ENCODE measurements around the gene PAK5.

Gene PAK5

GRCh38 chr20:9807136-9807535, 31.7 kb downstream of the PAK5 start:
- TF ChIP-seq CTCF (IDR thresholded peaks at IDR 0.05; ENCODE audit: low read depth, low read length, missing control alignments), result no peak
- in situ Hi-C loops (cut with HindIII; ENCODE audit: low sequenced_read_pairs), result no loop called here
- no peak overlapping the region for H3K4me3 ChIP-seq (ENCODE audit: low read depth, low read length)
- DNase-seq (ENCODE audit: low read depth), result no peak

- DNase-seq (ENCODE audit: low read depth), result no peak
- H3K4me3 ChIP-seq (ENCODE audit: low read depth, low read length), result no peak overlapping the region
- TF ChIP-seq CTCF (IDR thresholded peaks at IDR 0.05; ENCODE audit: low read depth, low read length, missing control alignments), result no peak
- in situ Hi-C loops (cut with HindIII; ENCODE audit: low sequenced_read_pairs), result no loop called here
These were observed 38.5 kb downstream of the PAK5 start for GRCh38 chr20:9800421-9800820.

- no peak for TF ChIP-seq CTCF (IDR thresholded peaks at IDR 0.05; ENCODE audit: low read depth, low read length, missing control alignments)
- in situ Hi-C loops (cut with HindIII; ENCODE audit: low sequenced_read_pairs), result no loop called here
- no peak for DNase-seq (ENCODE audit: low read depth)
- H3K4me3 ChIP-seq (ENCODE audit: low read depth, low read length), result no peak overlapping the region
These were observed 44.0 kb downstream of the PAK5 start for GRCh38 chr20:9794831-9795230.

GRCh38 chr20:9792674-9793073, 46.2 kb downstream of the PAK5 start:
- no peak for TF ChIP-seq CTCF (IDR thresholded peaks at IDR 0.05; ENCODE audit: low read depth, low read length, missing control alignments)
- no peak for DNase-seq (ENCODE audit: low read depth)
- H3K4me3 ChIP-seq (ENCODE audit: low read depth, low read length), result no peak overlapping the region
- in situ Hi-C loops (cut with HindIII; ENCODE audit: low sequenced_read_pairs), result no loop called here

- no peak overlapping the region for H3K4me3 ChIP-seq (ENCODE audit: low read depth, low read length)
- TF ChIP-seq CTCF (IDR thresholded peaks at IDR 0.05; ENCODE audit: low read depth, low read length, missing control alignments), result no peak
- in situ Hi-C loops (cut with HindIII; ENCODE audit: low sequenced_read_pairs), result no loop called here
- DNase-seq (ENCODE audit: low read depth), result no peak
These were observed 49.7 kb downstream of the PAK5 start for GRCh38 chr20:9789131-9789530.

GRCh38 chr20:9775176-9775575, 63.7 kb downstream of the PAK5 start:
- in situ Hi-C loops (cut with HindIII; ENCODE audit: low sequenced_read_pairs), result no loop called here
- H3K4me3 ChIP-seq (ENCODE audit: low read depth, low read length), result no peak overlapping the region
- DNase-seq (ENCODE audit: low read depth), result no peak
- no peak for TF ChIP-seq CTCF (IDR thresholded peaks at IDR 0.05; ENCODE audit: low read depth, low read length, missing control alignments)

- no peak for TF ChIP-seq CTCF (IDR thresholded peaks at IDR 0.05; ENCODE audit: low read depth, low read length, missing control alignments)
- in situ Hi-C loops (cut with HindIII; ENCODE audit: low sequenced_read_pairs), result no loop called here
- H3K4me3 ChIP-seq (ENCODE audit: low read depth, low read length), result no peak overlapping the region
- no peak for DNase-seq (ENCODE audit: low read depth)
These were observed 68.9 kb downstream of the PAK5 start for GRCh38 chr20:9769954-9770353.
